NCI-H1930 (cell line): ENCODE data around the gene SLC3A2.

Source experiments
- DNase-seq, 2 experiments: peaks; one replicate each; lab custom pipeline; 2025; lab: John Stamatoyannopoulos, UW

SLC3A2 gene

DNA sequence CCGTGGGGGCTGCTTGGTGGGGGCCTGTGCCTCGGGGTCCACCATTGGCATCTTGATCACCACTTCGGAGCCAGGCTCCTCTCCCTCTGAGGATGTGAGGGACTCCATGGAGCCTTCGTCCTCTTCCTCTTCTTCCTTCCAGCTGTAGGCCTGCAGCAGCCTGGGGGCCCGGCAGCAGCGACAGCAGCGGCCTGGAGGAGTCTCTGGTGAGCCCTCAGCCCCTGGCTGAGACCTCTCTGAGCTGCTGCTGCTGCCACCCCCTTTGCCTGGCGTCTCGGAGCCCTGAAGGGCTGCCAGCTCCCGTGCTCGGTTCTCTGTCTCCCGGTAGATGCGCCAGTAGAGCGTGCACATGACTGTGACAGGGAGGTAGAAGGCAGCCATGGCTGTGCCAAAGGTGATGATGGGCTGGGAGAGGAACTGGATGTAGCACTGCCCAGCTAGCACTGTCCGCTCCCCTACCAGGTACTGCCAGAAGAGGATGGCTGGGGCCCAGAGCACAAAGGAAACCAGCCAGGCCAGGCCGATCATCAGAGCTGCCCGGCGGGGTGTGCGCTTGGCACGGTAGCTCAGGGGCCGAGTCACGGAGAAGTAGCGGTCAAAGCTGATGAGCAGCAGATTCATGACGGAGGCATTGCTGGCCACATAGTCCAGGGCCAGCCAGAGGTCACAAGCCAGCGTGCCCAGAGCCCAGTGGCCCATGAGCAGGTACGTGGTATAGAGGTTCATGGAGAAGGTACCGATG lies 29.6 kb downstream of the SLC3A2 start:
- DNase-seq = no peak

- no peak for DNase-seq
Measured at GRCh38 chr11:62911137-62912130, 30.7 kb downstream of the SLC3A2 start.

- DNase-seq = no peak
Measured at GRCh38 chr11:62912268-62912667, 31.6 kb downstream of the SLC3A2 start.

GRCh38 chr11:62914416-62914815 lies 33.7 kb downstream of the SLC3A2 start:
- no peak for DNase-seq

GRCh38 chr11:62917906-62918502 lies 37.3 kb downstream of the SLC3A2 start:
- DNase-seq = no peak

- DNase-seq = no peak
Measured at GRCh38 chr11:62918531-62918930, 37.8 kb downstream of the SLC3A2 start.

GRCh38 chr11:62919476-62919875 lies 38.8 kb downstream of the SLC3A2 start:
- DNase-seq = no peak

- no peak for DNase-seq
Measured at GRCh38 chr11:62919898-62920640, 39.4 kb downstream of the SLC3A2 start.

DNA sequence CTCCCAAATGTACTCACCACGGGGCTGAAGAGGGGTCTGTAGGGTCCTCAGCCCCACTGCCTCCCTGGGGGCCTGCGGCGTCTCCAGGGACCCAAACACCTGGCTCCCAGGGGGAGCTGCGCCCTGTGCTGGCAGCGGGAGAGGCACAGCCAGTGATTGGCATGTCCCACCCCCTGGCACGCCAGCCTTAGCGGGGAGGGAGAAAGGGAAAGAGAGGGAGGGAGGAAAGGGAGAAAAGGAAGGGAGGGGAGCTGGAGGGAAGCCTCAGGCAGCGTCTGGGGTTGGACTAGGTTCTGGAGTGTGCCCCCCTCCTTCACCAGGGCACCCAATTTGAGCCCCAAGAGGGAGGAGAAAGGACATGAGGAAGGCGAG lies 40.5 kb downstream of the SLC3A2 start, which contains the start of gene CHRM1:
TSS of gene CHRM1 (minus strand) at position 163 of the 372 bp plus-strand sequence. CDS start 10,263 bp downstream, outside the sequence.
- DNase-seq = no peak

- DNase-seq = no peak
Measured at GRCh38 chr11:62921573-62922188, 41.0 kb downstream of the SLC3A2 start.

DNA sequence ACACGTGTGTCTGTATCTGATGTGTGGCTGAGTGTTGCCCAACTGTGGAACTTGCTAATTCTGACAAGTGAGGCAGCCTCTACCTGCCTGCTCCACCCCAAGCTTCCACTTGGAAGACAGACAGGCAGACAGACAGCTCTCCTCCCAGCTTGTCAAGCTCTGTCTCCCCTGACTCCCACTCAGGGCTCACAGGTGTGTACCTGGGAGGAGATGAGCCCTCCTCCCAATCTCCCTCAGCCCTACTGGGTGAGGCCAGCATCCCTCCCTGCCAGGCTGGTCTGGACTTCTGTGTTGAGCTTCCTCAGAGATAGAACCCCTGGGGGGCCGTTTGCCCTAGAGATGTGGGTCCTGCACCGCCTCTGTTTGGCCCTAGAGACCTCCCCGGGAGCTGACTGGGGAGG lies 41.5 kb downstream of the SLC3A2 start:
- DNase-seq = no peak

DNA sequence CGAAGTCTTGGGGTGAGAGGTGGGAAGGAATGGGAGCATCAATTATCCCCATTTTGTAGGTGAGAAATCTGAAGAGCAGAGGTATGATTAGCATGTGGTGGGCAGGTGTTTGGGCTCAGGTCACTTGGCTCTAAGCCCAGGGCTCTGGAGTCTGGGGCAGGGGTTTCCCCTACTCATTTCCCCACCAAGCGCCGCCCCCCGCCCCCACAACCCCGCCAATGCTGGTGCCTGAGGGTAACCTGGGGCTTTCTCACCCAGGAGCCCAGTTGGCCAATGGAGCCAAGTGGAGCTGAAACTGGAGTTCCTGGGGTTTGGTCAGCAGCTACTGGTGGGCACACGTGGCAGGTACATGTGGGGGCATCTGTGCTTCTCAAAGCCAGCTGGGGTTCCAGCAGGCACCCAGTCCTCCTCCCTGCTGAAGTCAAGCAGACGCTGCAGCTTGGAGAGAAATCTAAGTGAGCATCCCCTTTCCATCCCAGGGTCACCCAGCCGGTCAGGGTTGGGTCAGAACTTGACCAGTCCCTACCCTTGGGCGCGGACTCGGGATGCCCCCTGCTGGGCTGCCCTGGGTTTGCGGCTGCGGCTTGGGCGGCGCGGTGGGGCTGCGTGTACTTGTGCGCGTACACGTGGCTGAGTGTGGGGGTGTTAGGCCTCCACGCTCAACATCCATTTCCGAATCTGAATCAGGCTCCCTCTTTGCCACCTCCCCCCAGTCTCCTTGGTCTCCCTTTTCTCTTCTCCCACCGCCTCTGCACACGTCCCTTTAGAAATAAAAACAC lies 42.1 kb downstream of the SLC3A2 start:
- no peak for DNase-seq

DNA sequence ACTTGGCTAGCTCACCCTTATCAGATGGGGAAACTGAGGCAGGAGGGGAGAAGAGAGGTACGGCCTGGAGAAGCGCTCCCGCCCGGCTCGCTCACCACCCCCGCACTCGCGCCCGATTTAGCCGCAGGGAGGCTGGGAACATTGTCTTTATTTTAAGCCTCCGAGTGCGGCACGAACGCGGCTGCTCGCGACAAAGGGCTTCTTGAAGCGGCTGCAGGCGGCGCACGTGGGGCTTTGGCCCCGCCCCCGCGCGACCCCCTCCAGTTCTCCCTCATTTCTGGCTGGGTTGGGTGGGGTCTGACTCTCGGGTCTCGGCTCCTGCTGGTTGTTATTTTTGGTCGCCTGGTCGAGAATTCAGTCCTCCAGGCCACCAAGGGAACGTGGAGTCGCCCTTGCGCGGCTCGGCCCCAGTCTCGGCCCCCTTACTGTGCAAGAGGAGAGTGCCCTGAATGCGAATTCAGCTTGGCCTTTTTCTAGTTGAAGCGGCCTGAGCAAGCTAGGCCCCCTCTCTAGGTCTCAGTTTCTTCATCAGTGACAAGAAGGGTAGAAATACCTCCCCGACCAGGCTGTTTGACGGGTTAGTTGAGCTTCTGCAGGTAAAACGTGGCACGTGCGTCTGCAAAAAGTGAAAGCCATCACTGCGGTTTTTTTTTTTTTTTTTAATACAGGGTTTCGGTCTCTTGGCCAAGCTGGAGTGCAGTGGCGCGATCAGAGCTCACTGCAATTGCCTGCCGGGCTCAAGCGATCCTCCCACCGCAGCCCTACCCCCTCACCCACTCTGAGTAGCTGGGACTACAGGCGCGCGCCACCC lies 43.1 kb downstream of the SLC3A2 start:
- DNase-seq = no peak

GRCh38 chr11:62925308-62925707 lies 44.6 kb downstream of the SLC3A2 start:
- DNase-seq = no peak

- no peak for DNase-seq
Measured at GRCh38 chr11:62925745-62926679, 45.3 kb downstream of the SLC3A2 start.

- DNase-seq = no peak
Measured at GRCh38 chr11:62926680-62927455, 46.2 kb downstream of the SLC3A2 start.

GRCh38 chr11:62928011-62928410 lies 47.3 kb downstream of the SLC3A2 start:
- no peak for DNase-seq

DNA sequence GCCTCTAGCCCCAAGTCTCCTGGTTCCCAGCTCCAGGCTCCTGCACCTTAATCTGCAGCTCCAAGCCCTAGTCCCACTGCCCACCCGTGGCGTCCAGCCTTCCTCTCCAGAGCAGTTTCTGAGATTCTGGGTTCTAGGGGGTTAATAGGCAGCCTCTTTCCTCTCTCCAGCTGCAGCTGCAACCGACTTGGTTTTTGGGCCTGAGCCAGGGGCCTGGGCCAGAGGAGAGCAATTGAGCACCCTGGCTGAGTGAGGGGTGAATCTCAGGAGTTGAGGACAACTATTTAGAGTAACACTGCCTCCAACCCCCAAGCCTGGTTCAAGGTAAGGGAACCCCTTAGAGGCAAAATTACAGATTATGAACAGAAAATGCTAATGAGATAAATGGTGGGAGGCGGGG lies 49.5 kb downstream of the SLC3A2 start:
- DNase-seq = no peak
